ENCODE data around the gene ATP11B.
"Not testable (repeated sequence)": the region's sequence is repeated elsewhere in the genome, so short reads cannot be mapped to it uniquely, and the experiment has no call there.

The ATP11B gene

DNA sequence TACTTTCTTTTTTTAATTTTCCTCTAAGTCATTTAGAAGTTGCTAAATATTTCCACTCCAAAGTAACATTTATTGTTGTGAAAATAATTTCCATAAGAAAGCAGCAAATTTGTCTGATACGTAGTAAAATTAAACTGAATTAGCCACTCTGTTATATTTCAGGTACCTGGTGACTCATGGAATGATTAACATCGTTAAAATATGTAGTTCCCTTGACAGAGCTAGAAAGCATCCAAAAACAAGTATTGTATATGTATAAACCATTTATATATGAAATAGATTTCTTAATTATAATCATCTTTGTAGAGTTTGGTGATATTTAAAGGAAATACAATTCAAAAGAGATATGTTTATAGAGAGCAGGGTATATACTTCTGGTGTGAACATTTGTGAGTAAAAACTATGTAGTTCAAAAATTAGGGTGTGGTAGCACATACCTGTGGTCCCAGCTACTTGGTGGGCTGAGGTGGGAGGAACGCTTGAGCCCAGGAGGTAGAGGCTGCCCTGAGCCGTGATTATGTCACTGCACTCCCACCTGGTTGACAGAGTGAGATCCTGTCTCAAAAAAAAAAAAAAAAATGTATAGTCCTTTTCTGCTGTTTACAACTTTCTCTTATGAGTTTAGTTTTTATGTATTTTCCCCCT, 36.6 kb downstream of the ATP11B start:
- no peak for DNase-seq (ENCODE audit: low spot score)

DNA sequence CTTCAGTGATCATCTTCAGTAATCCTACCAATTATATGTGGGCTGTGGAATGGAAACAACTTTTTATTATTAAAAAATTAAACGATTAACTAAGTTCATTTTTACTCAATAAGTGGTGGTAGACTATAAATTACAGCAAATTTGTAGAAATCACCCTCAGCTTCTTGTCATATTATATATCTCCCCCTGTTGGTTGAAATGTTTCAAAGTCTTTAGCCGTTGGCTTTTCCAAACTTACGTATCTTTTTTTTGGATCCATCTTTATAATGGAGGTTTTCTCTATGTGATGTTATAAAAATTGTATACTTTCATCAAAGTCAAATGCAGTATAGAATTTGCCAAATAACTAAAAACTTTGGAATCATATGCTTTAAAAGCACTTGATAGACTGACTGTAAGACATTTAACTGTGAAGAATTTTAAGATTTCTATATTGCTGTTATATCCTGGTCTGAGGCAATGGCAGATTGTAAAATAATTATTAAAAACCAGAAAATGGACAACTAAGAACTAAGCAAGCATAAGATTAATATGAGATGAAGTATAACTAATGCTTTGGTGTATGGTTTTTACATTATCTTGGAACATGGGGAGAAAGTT, 44.7 kb downstream of the ATP11B start:
- peak; percentile 4 for DNase-seq (ENCODE audit: low spot score)

DNA sequence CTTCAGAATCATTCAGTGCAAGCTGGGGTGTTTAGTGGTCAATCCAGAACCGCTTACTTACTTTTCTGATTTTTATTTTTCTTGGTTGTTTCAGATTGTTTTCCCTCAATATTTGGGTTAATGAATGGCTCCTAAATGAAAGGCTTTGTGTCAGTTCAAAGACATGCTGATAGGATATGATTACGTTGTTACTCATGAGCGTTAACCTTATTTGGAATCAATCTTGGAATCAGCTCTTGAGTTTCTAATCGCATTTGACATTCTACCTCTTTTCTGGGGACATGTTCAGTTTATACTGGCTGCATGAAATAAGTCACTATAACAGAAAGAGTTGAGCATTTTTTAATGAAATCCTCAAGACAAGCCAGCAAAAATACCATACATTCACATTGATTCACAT, 50.2 kb downstream of the ATP11B start:
- DNase-seq (ENCODE audit: low spot score) = peak; percentile 27

DNA sequence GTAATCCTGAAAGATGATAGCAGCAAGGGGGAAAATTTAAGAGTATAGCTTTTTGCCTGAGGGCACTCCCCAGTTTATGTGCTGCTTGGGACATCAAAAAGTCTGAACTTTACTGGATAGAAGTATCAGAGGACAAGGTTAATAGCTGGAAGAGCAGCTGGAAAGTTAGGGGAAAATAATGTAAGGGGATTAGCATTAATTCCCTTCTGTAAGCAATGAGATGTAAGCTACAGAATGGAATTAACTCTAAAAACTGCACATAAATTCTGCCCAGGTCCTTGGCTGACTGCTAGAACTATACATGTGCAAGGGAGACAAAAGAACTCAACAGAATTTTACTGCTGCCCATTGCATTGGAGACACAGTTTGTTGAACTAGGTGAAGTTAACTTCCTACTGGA, 55.6 kb downstream of the ATP11B start:
- no peak for DNase-seq (ENCODE audit: low spot score)

DNA sequence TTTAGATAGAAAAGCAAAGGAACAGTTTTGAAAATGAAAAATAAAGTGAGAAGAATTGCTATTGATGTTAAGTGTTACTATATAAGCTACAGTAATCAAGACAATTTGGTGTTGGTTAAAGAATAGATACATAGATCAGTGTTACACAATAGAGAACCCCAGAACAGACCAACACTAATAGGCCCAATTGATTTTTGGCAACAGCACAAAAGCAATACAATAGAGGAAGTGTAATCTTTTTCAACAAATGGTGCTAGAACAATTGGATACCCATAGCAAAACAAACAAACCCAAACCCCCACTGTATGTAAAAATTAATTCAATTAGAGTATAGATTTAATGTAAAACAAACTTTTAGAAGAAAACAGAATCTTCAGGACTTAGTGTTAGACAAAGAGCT, 61.8 kb downstream of the ATP11B start:
- no peak for DNase-seq (ENCODE audit: low spot score)

DNA sequence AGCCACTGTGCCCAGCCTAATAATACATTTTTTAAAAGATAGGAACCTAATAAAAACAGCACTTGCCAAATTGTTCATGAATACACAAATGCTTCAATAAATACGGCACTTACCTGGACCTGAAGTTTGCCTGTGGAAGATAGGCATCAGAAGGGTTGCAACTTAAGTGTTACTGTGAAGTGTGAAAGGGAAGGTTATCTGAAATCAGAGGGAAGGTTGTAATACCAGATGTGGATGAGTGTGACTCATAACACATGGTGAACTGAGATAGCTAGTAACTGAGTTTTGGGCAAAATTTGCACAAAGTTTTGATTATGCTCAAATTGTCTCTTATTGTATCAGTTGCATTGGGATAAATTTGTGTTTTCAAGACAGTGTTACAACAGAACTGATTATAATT, 68.0 kb downstream of the ATP11B start:
- DNase-seq (ENCODE audit: low spot score) = no peak

DNA sequence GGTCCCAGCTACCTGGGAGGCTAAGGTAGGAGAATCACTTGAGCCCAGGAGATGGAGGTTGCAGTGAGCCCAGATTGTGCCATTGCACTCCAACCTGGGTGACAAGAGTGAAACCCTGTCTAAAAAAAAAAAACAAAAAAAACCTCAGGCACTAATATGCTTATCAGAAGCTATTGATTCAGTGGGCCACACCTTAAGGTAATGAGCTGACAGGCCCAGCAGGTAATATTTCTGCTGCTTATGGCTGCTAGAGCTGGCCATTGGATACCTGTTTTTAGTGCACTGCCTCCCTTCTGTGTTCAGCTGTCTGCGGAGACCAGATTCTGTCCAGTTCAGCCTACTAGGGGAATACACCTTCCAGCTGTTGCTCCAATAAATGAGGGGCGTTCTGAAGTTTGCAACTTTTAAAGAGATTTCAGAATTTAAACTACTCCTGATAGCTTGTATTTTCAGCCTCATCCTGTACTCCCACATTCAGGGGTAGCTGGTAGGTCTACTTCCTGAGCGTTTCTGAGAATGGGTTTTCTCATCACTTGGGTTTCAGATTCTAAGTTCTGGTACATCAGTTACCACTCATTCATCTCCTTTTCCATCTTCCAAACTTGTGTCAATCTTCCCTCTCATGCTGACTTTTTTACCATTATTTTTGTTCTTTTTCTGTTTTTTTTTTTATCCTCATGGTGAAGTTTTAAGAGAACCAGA, 69.0 kb downstream of the ATP11B start:
- DNase-seq (ENCODE audit: low spot score) = no peak

DNA sequence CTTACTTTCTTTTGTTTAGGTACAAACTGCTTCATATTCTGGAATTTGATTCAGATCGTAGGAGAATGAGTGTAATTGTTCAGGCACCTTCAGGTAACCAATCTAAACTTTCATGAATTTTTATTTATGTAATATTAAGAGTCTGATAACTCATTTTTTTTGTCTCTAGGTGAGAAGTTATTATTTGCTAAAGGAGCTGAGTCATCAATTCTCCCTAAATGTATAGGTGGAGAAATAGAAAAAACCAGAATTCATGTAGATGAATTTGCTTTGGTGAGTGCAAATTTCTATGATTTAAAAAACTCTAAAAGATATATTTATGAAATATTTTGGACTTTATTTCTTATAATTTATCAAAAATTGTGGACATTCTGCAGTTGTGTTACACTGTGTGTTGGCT, 75.8 kb downstream of the ATP11B start:
- no peak for DNase-seq (ENCODE audit: low spot score)

DNA sequence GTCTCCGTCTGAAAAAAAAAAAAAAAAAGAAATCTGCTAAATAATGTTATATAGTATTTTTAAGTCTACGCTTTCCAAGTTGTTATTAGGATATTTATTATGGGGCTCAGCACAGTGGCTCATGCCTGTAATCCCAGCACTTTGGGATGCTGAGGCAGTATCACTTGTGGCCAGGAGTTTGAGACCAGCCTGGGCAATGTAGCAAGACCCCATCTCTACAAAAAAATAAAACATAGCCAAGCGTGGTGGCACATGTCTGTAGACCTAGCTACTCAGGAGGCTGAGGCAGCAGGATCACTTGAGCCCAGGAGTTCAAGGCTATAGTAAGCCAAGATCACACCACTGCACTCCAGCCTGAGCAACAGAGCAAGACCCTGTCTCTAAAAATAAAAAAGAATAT, 77.6 kb downstream of the ATP11B start:
- not testable (repeated sequence) for DNase-seq (ENCODE audit: low spot score)

DNA sequence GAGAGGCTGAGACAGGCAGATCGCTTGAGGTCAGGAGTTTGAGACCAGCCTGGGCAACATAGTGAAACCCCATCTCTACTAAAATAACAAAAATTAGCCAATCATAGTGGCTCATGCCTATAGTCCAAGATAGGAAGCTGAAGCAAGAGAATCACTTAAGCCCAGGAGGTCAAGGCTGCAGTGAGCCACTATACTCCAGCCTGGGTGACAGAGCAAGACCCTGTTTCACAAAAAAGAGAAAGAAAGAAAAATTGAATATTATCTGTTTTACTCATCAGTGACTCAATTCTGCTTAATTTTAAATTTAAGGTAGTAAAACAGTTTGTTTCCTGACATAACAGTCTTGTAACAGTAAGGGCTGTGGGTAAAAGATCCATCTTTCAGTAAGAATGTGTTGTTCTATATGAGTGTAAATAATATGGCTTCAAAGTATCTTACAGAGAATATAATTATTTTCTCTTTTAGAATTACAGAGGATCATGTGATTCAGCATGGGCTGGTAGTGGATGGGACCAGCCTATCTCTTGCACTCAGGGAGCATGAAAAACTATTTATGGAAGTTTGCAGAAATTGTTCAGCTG, 85.8 kb downstream of the ATP11B start:
- no peak for DNase-seq (ENCODE audit: low spot score)

DNA sequence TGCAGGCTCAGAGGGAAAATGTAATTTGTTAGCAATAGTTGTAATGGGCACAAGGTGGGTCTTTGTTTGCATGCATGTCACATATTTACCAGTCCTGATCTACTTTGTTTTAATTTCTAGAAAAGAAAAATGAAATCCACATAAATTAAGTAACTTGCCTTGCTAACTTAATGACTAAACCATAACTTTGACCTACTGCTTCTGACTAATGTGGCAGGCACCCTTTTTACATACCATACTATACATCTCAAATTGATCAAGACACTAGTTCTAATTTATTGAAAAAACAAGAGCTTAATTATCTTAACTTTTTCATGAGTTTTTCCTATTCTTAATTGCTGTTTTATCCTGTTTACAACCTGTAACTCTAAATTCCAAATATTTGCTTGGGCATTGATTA, 93.2 kb downstream of the ATP11B start:
- no peak for DNase-seq (ENCODE audit: low spot score)

DNA sequence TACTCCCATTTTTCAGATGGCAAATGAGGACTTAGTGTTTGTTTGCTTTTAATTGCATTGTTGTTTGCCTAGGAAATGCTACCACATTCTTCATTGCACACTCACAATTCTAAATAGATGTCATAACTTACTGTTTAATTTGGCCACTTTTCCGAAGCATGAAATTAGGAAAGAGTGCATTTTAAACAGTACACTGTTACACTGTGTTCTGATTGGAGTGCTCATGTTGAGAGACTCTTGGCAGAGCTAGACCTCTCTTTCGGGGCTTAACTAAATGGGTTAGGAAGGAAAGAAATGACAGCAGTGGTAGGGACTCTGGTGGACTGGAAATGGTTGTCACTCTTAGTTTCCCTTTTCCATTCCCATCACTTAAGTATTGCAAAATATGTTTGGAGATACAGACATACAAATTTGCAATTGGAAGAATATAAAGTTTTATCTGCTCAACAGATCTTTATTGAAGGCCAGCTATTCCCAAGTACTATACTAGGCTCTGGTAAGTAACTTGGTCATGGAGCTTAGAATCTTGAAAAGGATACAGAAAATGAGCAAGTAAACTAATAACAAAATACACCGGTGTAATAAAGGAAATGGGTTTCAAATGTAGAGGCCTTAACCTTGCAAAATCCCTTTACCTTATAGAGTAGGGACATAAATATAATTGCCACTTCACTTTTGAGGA, 96.8 kb downstream of the ATP11B start:
- no peak for DNase-seq (ENCODE audit: low spot score)

DNA sequence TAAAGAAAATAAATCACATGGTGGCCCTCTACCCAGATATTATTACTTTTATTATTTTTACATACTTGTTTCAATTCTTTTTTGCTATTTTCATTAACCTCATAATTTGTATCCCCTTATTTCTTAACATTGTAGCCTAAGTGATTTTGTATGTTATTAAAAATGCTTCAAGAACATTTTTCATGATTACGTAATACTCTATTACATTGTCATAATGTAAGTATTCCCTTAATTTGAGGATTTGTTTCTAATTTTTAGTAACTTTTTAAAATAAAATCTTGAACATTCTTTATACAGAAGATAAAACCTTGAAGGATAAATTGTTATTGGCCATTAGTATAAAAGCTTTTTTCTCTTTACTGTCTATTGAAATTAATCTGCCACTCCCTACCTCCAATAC, 98.1 kb downstream of the ATP11B start:
- no peak for DNase-seq (ENCODE audit: low spot score)

DNA sequence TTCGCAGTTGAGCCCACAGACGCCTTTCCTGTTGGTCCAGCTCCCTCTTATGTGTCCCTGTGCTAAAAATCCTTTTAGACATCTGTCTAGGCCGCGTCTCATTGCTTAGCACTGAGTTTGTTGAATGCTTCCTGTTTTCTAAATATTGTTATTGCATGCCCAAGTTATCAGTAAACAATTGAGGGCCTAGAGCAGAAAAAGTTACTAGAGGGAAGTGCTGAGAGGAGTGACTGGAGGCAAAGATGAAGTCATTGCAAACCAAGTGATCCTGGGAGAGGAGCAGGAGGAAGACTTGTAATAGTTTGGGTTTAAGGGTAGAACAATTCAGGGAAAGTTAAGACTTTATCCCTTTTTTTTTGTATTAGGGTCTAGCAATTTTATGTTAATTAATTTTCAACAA, 98.9 kb downstream of the ATP11B start:
- DNase-seq (ENCODE audit: low spot score) = no peak

DNA sequence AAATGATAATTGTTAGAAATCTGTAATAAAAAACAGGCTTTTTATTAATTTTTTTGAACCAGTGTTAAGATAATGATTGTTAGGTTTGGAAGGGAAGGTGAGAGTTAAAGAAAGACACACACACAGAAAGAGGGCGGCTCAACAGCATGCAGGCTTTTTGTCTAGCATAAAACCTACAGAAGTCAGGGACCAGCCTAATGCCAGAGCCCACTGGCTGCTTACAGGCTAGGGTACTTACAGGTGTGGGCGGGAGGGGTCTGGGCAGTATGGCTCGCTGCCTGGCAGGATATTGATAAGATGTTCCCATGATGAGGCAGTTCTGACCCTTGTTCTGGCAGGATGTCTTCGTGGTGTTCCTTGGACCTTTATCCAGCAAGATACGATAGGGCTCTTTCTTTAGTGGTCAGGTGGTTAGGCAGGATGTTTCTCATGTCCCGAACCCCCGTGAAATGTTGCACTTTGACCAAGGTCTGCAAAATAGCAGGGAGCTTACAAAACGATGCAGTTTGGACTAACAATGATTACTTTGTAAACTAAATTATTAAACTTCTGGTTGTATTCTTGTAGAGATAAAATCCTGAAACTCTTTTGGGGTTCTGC, 102.3 kb downstream of the ATP11B start:
- DNase-seq (ENCODE audit: low spot score) = no peak

DNA sequence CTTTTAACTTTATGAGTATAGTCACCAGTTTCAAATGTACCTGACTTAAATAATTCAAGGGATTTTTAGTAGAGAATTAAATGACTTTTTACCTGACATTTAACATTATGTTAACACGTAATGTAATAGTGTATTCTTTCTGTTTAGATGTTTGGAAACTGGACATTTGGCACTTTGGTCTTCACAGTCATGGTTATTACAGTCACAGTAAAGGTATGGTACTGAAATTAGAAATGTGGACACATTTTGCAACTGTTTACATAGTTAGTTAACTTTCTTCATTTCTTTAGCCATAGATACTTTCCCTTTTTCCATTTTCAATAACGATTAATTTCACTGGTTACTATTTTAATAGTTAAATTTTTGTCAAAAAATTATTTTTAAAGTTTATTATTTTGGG, 103.2 kb downstream of the ATP11B start:
- DNase-seq (ENCODE audit: low spot score) = no peak

DNA sequence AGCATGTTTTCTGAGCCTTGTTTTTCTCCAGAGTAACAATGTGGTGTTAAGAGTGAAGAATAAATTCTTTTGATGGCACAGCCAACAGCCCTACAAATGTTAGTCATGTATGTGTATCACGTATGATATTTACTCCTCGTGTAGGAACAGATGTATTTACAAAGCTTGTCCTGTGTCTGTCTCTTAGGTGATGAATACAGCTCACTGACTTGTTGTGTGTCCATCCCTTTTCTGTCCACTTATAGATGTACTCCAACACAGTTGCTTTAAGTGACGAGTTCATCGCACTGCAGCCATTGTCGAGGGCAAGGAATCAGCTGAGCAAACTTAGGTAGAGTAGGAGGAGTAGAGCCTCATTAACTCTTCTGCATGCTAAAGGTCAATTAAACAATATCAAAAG, 108.9 kb downstream of the ATP11B start:
- DNase-seq (ENCODE audit: low spot score) = no peak

DNA sequence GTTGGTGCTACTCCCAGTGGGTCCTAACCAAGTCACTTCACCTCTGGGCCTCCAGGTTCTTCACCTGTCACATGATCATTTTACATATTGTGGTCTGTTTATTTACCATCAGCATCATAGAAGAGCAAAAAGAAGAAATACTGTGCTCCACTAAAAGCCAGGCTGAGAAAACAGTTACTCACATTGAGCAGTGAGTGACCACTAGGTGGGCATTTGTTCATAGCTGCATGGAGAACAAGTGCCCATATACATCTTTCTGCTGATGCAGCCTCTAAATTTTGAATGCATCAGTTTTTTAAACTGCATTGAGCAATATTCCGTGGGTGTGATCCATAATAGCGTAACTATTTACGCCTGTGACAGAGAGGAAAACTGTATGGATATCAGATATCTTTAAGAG, 110.9 kb downstream of the ATP11B start:
- no peak for DNase-seq (ENCODE audit: low spot score)

DNA sequence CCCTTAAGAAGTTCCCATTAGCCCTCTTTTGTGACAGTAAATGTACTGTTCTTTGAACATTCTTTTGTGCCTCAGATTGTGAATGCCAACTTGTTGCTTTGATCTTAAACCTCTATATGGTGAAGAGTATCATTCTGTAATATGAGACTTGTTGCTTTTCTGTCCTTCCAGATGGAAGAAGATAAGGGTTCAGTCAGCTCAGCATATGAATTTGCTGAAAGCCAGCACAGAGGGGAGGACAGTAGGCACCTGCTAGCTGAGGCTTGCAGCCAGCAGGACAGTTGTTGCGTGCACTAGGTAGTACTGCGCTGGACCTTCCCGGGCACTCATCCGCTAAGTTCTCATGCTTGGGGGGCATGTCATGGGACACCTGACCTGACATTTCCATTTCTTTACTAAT, 112.3 kb downstream of the ATP11B start:
- DNase-seq (ENCODE audit: low spot score) = no peak

DNA sequence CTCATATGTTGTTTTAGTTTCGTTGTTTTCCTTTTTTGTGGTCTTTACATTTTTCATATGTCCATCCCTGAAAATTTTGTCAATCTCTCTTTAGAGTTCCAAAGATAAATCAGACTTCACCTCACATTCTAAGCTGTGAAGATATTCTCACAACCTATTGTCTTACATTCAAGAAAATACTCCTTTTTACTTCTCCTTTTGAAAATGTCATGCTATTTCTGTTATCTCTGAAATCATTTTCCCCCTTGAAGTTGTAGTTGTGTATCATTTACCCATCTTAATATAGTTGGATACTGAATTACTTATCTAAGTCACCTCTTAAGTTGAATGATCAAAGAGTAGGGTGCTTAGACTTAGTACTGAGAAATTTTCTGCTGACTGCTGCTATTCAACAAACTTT, 112.7 kb downstream of the ATP11B start:
- no peak for DNase-seq (ENCODE audit: low spot score)

DNA sequence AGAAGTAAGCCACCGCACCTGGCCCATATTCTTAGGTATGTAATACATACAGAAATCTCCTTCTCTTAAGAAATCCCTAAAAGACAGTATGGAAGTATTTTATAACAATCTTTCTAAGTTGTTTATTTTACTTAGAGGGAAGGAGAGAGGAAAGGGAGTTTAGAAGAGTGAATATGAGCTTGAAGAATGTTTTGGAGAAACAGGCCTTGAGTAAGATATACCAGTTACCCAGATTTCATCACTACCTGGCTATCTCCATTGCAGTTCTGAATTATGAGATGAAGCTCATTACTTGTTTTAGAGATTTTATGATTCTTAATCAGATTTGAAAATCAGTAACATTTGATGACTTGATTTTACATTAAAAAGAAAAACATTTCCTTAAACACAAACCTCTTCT, 115.2 kb downstream of the ATP11B start:
- no peak for DNase-seq (ENCODE audit: low spot score)

DNA sequence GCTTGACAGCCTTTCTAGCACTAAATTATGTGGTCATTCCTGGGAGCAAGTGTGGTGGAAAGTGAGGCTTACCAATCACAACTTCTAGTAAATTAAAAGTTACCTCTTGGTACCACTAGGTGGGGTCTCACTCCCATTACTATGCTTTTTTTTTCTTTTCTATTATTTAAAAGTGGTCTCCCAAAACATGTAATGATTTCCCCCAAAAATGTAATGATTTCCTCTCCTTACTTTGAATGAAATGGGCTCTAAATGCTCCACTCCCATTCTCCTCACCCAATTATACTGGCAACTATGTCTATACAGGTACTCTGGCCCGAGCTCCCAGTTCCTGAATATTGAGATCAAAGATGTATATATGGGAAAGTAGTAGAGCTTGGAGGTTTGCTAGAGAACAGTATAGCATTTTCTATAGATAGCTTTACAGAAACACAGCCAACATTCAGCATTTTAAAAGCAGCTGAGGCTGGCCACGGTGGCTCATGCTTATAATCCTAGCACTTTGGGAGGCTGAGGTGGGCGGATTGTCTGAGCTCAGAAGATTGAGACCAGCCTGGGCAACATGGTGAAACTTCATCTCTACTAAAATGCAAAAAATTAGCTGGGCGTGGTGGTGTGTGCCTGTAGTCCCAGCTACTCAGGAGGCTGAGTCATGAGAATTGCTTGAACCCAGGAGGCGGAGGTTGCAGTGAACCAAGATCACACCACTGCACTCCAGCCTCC, 116.2 kb downstream of the ATP11B start:
- DNase-seq (ENCODE audit: low spot score) = peak; percentile 61
